Neural progenitor cell (in vitro differentiated cells): ENCODE measurements around the gene NALCN.

Experiments used
- EZH2 ChIP-seq: fragments of 200-600 bp; sonication (generic); IDR thresholded peaks from 2 replicates; pipeline ENCODE4 v1.6.1; 2017; ENCODE audit warnings: antibody characterized with exemption, mild to moderate bottlenecking, moderate library complexity
- EZH2phosphoT487 ChIP-seq: fragments of 200-600 bp; sonication (generic); IDR thresholded peaks from 2 replicates; pipeline ENCODE4 v1.6.1; 2017; ENCODE audit warnings: antibody characterized with exemption
- TF ChIP-seq, protein P1 (sequence below): fragments of 200-600 bp; sonication (generic); IDR thresholded peaks from 2 replicates; pipeline ENCODE4 v1.5.1; 2017; ENCODE audit warnings: antibody characterized with exemption, mild to moderate bottlenecking

- TF ChIP-seq, protein P1, sequence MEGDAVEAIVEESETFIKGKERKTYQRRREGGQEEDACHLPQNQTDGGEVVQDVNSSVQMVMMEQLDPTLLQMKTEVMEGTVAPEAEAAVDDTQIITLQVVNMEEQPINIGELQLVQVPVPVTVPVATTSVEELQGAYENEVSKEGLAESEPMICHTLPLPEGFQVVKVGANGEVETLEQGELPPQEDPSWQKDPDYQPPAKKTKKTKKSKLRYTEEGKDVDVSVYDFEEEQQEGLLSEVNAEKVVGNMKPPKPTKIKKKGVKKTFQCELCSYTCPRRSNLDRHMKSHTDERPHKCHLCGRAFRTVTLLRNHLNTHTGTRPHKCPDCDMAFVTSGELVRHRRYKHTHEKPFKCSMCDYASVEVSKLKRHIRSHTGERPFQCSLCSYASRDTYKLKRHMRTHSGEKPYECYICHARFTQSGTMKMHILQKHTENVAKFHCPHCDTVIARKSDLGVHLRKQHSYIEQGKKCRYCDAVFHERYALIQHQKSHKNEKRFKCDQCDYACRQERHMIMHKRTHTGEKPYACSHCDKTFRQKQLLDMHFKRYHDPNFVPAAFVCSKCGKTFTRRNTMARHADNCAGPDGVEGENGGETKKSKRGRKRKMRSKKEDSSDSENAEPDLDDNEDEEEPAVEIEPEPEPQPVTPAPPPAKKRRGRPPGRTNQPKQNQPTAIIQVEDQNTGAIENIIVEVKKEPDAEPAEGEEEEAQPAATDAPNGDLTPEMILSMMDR, result no peak
- TF ChIP-seq EZH2phosphoT487 (no peak), EZH2 (no peak)
Measured at GRCh38 chr13:101291646-101292515, 124.4 kb downstream of the NALCN start.
